ENCODE measurements around the gene H2BK1.

DNA sequence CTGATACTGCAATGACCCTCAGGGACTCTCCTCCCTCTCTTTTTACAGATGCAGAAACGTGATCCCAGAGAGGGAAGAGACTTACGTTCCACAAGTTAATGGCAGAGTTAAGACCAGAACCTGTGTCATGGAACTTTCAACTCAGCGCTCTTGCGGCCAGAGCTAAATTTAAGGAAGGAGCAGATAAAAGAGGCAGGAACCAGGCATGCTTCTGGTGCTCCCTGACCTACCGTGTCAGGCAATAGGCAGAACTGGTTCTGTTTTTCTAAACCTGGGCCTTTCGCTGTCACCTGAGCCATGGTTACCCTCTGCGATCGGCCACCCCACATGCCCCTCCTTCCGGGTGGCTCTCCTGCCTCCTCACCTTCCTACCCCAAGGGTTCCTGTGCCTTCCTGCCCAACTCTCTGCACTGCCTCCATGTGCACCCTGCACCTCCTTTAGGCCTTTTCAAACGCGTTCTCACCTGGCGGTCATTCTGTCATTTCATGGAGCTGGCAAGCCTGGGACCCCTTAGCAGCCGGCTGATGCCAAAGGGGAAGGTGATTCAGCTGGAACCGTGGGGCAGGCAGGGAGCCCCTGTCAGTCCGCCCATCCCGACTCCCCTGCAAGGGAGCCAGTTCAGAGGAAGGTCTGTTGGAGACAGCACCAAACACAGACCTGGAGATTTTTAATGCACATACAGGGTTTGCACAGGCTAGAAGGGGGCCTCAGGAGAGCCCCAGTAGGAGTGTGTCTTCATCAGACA, 35.1 kb downstream of the H2BK1 start:
- TF ChIP-seq, protein P1, sequence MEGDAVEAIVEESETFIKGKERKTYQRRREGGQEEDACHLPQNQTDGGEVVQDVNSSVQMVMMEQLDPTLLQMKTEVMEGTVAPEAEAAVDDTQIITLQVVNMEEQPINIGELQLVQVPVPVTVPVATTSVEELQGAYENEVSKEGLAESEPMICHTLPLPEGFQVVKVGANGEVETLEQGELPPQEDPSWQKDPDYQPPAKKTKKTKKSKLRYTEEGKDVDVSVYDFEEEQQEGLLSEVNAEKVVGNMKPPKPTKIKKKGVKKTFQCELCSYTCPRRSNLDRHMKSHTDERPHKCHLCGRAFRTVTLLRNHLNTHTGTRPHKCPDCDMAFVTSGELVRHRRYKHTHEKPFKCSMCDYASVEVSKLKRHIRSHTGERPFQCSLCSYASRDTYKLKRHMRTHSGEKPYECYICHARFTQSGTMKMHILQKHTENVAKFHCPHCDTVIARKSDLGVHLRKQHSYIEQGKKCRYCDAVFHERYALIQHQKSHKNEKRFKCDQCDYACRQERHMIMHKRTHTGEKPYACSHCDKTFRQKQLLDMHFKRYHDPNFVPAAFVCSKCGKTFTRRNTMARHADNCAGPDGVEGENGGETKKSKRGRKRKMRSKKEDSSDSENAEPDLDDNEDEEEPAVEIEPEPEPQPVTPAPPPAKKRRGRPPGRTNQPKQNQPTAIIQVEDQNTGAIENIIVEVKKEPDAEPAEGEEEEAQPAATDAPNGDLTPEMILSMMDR (IDR thresholded peaks at IDR 0.05; ENCODE audit: low read length): no peak
- no peak for TF ChIP-seq EZH2 (IDR thresholded peaks at IDR 0.05; ENCODE audit: borderline replicate concordance, low read length)
